Peyer's patch (tissue), 4 donors: Measurements from ENCODE around the gene STK24.

ENCODE experiments used
- CTCF ChIP-seq, 6 experiments: fragments of 450-650 bp in 4 of 6; fragments of 200-600 bp in 2 of 6; sonication (generic) in 1 of 6; IDR thresholded peaks; one replicate each; pipeline ENCODE4 v1.5.1; 2017 to 2019; ENCODE audit warnings: antibody characterized with exemption in 6 of 6, mild to moderate bottlenecking in 3 of 6, moderate library complexity in 1 of 6
- POLR2A ChIP-seq, 2 donors: fragments of 450-650 bp; IDR thresholded peaks; one replicate each; pipeline ENCODE4 v1.5.1; 2017; ENCODE audit warnings: antibody characterized with exemption in 2 of 2, mild to moderate bottlenecking in 2 of 2, moderate library complexity in 2 of 2

DNA sequence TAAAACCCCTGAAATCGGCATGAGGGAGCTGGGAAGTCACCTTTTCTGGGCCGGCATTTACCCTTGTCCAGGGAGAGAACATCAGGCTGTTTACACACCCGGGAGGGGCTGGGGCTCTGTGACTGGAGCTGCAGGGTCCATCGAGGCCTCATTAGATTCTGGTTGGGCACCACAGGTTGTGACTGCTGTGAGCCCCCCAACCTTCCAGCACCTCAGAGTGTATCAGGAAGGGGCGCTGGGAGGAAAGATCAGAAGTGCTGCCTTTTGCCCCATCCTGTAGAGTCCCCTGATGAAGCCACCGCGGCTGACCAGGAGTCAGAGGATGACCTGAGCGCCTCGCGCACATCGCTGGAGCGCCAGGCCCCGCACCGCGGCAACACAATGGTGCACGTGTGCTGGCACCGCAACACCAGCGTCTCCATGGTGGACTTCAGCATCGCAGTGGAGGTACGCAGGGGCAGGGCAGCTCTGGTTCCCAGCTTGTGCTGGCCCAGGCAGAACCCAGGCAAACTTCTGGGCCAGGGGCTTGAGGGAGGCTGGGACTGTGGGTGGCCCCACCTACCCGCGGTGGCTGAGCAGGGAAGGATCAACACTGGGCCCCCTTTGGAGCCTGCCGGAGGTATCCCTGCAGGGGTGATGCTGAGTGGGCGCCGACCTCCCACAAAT is 136.4 kb downstream of the STK24 start:
- TF ChIP-seq CTCF (IDR thresholded peaks at IDR 0.05): no peak
- TF ChIP-seq POLR2A (IDR thresholded peaks at IDR 0.05): no peak
